HTERT RPE-1 (cell line): Measurements from ENCODE around the gene SNAP25.

Experiments
- in situ Hi-C: fragments of 300-500 bp; cut with MboI; formaldehyde crosslinking; loops from 4 replicates; pipeline ENCODE4 v1.14.3; 2020; ENCODE audit warnings: low sequenced_read_pairs

Gene SNAP25

GRCh38 chr20:10300582-10301446 is 82.2 kb downstream of the SNAP25 start:
- in situ Hi-C loops, result no loop called here

- in situ Hi-C loops, result no loop called here
Measured at GRCh38 chr20:10303852-10304251, 85.2 kb downstream of the SNAP25 start.

GRCh38 chr20:10304471-10305046 is 85.9 kb downstream of the SNAP25 start:
- in situ Hi-C loops, result no loop called here

GRCh38 chr20:10306440-10307358 is 88.1 kb downstream of the SNAP25 start:
- in situ Hi-C loops, result no loop called here

GRCh38 chr20:10307359-10307735 is 88.7 kb downstream of the SNAP25 start:
- in situ Hi-C loops, result no loop called here

GRCh38 chr20:10308652-10309051 is 90.0 kb downstream of the SNAP25 start:
- in situ Hi-C loops, result no loop called here

- in situ Hi-C loops, result no loop called here
Measured at GRCh38 chr20:10309326-10309725, 90.7 kb downstream of the SNAP25 start.

- in situ Hi-C loops, result no loop called here
Measured at GRCh38 chr20:10312111-10312510, 93.5 kb downstream of the SNAP25 start.

- in situ Hi-C loops, result no loop called here
Measured at GRCh38 chr20:10313215-10313614, 94.6 kb downstream of the SNAP25 start.

GRCh38 chr20:10313701-10314100 is 95.1 kb downstream of the SNAP25 start:
- in situ Hi-C loops, result no loop called here

- in situ Hi-C loops, result no loop called here
Measured at GRCh38 chr20:10314198-10314597, 95.6 kb downstream of the SNAP25 start.

- in situ Hi-C loops, result no loop called here
Measured at GRCh38 chr20:10315138-10315537, 96.5 kb downstream of the SNAP25 start.

GRCh38 chr20:10316582-10316981 is 98.0 kb downstream of the SNAP25 start:
- in situ Hi-C loops, result no loop called here

- in situ Hi-C loops, result no loop called here
Measured at GRCh38 chr20:10318291-10319024, 99.8 kb downstream of the SNAP25 start.

- in situ Hi-C loops, result no loop called here
Measured at GRCh38 chr20:10319855-10320254, 101.2 kb downstream of the SNAP25 start.

- in situ Hi-C loops, result no loop called here
Measured at GRCh38 chr20:10321138-10321717, 102.6 kb downstream of the SNAP25 start.

GRCh38 chr20:10322073-10323012 is 103.7 kb downstream of the SNAP25 start:
- in situ Hi-C loops, result no loop called here

GRCh38 chr20:10323729-10324128 is 105.1 kb downstream of the SNAP25 start:
- in situ Hi-C loops, result no loop called here

- in situ Hi-C loops, result no loop called here
Measured at GRCh38 chr20:10324198-10324847, 105.7 kb downstream of the SNAP25 start.
